HG03066 (cell line): ENCODE data around the gene NOTCH2.

Source experiments
- ATAC-seq: cut with Tn5 transposase; IDR thresholded peaks from one replicate; pipeline ENCODE4 v1.9.1; 2021; ENCODE audit warnings: low read depth; ENCODE audit not compliant: unreplicated experiment

The NOTCH2 gene

DNA sequence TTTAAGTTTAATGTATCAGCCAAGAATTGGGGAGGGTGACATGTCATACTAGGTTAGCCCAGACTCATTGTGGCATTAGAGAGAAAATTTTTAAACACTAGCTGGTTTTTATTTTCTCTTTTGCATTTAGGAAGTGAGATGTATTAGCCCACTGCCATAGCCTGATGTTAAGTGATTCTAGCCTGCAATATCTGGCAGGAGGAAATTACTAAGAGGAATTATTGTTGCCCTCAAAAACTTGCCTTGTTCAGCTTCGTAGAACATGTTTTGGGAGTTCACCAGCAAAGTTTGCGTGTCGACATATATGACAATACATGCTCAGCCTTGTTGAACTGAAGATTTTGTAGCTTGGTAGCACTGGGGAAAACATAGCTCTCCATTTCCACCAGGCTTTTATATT lies 185.6 kb downstream of the NOTCH2 start:
- no peak for ATAC-seq

DNA sequence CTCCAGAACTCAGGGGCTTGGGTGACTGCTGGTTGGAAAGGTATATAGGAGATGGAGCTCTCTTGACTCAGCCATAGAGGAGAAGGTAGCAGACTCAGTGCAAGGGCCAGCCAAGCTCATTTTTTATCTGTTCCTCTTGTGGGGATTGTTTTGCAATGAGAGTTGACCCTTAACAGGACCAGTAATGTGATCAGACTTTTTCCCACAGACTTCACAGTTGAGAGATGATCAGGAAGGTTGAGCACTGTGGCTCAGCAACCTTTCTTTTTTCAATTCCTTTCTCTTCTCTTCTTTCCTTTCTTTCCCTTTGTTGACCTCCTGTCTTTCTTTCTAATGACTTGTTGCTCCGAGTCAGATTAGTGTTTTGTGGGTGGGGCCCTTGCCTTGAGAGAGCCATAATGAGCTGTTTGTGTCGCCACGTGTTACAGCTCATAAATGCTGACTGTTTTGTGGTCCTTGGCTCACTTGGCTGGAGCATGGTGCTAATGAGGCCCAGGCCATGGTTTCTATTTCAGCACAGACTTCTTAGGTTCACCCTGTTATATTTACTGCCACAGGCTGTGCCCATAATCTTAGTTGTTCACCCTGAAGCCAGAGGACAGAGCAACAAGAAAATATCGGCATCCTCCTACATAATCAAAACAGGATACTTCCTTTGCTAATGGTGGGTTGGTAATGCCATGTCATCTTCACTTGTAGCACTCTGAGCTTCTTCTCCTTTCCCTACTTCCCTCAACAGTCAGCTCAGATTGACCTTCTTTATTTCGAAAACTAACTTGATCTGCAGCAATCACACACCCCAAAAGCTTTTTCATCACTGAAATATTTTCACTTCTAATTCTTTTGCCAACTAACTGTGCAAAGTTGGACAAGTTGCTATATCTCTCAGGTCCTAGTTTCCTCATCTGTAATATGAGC lies 187.1 kb downstream of the NOTCH2 start:
- ATAC-seq: no peak

DNA sequence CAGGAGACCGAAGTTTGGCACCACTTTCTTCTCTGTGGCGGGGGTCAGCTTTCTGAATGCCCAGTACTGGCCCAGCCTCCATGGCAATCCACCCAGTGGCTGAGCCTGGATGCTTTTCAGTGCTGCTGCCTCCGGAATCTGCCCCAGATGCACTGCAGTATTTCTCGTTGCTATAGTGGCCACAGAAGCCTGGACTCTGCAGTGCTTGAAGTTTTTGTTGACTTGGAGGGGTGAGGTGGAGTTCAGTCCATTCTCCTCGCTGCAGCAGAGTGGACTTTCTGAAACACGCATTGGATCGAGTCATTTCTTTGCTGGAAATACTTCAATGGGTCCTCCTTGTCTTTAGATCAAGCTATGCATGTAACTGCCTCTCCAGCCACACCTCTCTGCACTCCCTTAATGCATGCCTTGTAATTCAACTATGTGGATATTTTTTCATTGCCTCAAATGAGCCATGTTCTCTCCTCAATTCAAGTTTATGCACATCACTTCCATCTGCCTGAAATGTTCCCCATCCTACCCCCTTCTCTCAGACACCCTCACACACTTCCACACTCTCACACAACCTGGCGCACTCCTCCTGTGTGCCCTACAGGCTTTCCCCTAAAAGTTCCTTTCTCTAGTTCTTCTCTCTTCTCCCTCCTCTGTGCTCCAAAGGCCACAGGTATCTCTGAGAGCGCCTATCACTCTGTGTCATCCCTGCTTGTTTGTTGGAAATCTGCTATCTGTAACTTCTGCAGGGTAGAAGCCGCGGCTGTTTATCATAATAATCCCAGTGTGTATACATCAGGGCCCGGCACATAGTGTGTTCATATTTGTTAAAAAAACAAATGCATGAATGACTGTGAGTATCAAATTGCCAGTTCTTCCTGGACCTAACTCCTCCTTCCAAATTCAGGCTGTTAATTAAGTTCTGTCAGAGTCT lies 189.7 kb downstream of the NOTCH2 start:
- ATAC-seq: no peak

DNA sequence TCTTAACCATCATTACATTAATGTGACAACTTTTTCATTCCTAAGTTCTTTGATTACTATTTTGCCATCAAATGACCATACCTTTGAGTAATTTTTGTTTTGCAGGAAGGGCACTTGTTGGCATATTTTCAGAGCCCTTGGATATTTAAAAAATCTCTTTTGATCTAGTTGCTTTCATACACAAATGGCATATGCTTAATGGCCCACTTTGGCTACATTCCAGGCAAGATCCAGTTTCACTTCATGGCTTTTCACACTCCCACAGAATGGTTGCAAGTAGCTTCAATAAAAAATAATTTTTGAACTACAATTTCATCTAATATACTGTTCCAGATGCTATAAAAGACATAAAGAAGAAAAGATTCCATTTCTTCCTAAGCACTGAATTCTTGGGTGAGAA lies 191.3 kb downstream of the NOTCH2 start:
- ATAC-seq: no peak

DNA sequence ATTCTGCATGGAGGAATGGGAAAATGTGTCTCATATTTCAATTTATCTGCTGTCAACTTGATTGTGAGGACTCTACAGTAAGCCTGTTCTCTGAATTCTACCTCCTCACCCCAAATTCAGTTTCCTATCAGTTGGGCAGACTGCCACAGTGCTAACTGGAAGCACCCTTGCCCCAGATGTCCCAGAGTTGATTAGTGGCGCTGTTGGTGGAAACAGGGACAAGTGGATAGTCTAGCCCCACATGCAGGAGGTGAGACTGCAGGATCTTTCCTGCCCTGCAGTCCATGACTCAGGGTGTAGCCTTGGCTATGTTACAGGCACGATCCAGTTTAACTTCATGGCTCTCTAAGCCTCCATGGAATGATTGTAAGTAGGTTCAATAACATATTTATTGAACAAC lies 195.3 kb downstream of the NOTCH2 start:
- ATAC-seq: no peak

DNA sequence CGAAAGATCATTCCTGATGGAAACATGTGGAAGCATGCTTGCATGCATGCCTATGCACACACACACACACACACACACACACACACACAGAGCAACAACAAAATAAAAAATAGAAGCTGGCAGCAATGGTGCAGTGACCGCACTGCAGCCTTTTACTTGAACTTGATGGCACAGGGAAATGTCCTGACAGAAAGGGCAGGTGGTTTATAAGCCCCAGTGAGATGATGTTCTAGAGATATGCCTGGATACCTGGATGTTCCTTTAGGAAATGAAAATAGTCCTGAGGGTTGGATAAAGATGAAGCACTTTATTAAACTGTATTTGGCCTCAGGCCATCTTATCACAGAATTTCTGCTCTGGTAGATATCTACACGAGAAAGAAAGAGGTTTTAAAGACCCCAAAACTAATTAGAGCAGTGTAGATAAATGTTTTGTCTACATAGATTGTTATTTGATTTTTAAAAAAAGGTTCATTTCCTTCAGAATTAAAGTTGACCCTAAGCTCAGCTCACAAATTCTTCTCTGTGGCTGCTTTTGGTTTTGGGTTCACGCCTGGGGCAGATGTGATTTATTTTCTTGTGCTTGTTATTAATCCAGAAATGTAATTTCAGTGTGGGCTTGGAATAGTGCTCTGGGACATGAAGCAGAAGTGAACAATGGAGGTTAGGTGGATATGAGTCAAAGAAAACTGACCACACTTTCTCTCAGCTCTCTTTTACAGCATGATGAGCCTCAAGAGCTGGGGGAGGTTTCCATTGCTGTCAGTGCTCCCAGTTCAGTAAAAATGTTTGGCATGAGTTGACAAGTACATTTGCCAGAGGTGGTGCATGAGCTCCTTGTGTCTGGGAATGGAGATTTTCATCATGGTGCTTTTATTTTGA lies 196.1 kb downstream of the NOTCH2 start:
- no peak for ATAC-seq

DNA sequence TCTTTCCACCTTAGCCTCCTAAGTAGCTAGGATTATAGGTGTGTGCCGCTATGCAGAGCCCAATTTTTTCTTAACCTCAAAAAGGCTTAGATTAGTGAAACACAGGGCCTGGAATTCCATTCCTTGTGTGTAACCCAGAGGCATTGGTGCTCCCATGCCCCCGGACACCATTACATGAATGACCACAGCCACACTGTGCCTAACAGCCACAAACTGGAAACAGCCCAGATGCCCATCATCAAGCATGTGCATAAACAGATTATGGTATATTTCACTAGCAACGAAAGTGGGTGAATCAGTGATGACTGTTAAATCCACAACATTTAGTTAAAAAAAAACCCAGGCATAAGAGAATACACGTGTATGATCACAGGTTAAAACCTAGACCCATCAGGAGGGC lies 197.6 kb downstream of the NOTCH2 start:
- ATAC-seq: no peak

DNA sequence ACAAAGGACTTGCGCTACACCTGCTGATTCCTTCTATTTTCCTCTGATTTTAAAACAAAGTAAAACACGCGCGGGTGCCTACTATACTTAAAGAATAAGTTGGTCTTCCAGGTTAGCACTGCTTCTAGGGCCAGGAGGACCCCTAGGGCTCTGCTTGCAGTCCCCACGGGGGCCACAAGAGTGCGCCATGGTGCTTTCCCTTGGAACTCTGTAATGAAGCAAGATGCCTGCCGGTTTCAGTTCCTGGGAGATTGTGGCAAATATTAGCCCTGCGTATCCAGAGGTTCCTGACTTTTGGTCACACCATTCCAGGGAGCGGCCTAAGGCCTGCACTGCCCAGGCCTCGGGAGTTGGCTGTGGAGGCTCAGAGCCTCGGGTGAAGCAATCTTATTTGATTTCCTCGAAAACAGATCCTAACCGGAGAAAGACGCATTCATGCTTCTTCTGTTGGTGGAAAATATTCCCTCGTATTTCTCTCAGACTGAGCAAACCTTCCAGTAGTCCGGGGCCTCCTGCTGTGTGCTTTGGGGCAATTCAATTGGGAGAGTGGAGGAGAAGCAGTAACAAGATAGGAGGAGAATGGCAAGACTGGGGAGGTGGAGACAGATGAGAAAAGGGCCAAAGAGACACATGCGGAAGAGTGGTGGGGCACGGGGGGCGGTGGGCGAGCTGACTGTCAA lies 198.4 kb downstream of the NOTCH2 start:
- ATAC-seq: no peak

DNA sequence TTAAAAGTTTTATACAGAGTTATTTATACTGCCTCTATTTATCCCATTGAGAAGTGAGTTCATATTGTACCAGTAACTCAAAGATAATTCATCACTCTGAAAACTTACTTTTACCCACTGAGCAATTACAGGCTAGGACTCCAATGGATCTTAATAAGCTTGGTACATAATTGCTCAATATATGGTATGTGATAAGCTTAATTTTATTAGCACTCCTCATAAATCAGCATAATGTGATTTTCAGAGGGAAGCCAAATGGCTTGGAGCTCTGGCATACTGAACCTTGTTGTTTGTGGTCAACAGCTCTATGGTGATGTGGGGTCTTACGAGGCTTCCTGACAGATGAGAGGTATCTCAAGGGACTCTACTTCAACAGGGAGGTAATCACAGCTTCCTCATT lies 199.5 kb downstream of the NOTCH2 start:
- no peak for ATAC-seq

DNA sequence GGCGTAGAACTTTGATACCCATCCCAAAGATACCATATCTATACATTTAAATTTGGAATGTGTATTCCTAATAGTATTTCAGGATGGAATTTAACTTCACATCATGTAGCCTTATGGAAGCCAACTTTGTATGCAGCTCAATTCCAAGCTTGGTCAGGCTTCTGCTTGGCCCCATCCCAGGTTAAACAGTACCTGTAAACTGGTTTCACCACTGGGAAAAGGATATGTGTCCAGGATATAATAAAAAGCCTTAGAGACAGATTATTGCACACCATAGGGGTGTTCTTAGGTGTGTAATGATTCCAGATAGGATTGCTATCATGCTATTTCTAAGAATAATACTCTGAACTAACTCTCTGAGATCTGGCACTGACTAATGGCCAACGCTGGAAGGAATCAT lies 201.3 kb downstream of the NOTCH2 start:
- no peak for ATAC-seq

DNA sequence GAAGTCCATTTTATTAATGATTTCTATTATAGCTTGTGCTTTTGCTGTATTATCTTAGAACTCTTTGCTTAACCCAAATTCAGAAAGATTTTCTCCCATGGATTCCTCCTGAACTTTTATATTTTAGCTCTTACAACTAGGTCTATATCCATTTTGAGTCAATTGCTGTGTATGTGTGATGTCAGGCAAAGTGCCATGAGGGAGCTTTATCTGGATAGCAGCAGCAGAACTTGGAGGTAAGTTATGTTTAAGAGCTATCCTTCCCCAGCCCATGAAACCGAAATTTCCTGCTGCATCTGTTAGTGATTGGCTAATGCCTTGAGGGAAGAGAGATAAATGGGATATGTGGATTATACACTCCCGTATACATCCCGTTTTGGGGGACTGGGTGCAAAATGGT lies 203.0 kb downstream of the NOTCH2 start:
- ATAC-seq: no peak

DNA sequence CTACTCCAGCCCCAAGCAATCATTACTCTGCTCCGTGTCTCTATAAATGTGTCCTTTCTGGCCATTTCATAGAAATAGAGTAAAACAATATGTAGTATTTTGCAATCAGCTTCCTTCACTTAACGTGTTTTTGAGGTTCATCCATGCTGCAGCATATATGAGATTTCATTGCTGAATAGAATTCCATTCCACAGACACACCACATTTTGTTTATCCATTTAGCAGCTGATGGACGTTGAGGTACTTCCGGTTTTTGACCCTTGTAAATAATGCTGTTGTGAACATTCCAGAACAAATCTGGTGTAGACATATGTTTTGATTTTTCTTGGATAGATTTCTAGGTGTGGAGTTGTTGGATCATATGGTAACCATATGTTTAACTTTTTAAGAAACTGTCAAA lies 203.8 kb downstream of the NOTCH2 start:
- no peak for ATAC-seq

DNA sequence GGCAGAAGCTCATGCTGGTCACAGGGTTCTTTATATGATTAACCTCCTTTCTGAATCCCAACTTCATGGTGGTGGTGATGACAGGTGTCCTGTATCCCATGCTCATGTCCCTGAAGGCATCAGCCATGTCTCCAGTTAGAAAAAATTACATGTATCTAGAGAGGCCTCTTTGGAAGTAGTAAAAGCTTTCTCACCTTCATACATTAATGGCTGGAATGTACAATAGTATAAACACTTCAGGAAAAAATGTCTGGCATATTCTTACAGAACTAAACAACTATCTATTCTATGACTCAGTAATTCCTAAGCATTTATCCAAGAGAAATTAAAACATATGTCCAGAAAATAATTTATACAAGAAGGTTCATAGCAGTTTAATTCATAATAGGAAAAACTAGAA lies 207.2 kb downstream of the NOTCH2 start:
- no peak for ATAC-seq
